Stimulated activated naive CD8-positive, alpha-beta T cell treated with anti-CD3 and anti-CD28 coated beads, Interleukin-15, Interleukin-2, amounts not matched to agents 100 U/mL and 50 U/mL, for 24 hours (primary cell): ENCODE results near the gene LRMDA.

Experiments used
- ATAC-seq: fragments of 150-1000 bp; cut with Tn5 transposase; one replicate; pipeline ENCODE4 v1.10.0; 2021
- DNase-seq: peaks from one replicate; pipeline ENCODE4 v3.0.0; 2021

The LRMDA gene

GRCh38 chr10:76311752-76312636, 880.6 kb downstream of the LRMDA start:
- no peak for DNase-seq
- no peak for ATAC-seq

GRCh38 chr10:76315240-76315639, 883.8 kb downstream of the LRMDA start:
- no peak for ATAC-seq
- no peak for DNase-seq

DNA sequence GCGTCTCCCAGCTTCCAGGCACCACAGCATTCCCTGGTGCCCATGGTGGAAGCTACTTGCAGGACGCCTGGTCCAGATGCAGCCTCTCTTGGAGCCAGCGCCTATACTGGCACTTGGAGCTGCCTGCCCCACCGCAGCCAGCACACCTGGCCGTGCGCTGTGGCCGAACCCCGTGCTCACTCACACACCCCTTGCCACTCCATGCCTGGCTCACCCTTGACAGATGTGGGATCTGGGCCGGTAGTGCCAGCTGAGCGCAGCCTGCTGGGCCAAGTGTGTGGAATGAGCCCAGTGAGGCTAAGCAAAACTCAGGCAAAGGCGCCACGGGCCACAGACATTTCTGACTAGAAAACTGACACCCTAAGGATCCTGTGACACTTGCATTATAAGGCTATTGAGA, 884.8 kb downstream of the LRMDA start:
- no peak for ATAC-seq
- DNase-seq: no peak

GRCh38 chr10:76317078-76317477, 885.7 kb downstream of the LRMDA start:
- DNase-seq (no peak), ATAC-seq (no peak)

DNA sequence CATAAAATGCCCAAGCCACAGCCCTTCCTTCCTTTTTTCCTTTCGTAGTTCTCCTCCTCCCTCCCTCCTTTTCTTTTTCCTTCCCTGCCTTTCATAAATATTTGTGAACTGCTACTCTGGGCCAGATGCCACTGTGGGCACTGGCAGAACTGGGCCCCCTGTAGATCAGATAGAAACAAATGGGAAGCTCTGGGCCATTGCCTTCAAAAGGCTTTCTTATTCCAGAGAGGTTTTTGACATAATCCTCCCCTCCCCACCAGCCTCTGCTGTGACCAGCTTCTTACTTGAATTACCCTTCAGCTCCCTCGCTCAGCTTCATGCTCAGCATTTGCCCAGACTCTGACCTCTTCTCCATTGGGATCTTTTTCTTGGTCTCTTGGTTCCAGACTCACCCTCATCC, 886.8 kb downstream of the LRMDA start:
- ATAC-seq: no peak
- DNase-seq: no peak

- no peak for ATAC-seq
Measured at GRCh38 chr10:76319661-76320060, 888.2 kb downstream of the LRMDA start.

DNA sequence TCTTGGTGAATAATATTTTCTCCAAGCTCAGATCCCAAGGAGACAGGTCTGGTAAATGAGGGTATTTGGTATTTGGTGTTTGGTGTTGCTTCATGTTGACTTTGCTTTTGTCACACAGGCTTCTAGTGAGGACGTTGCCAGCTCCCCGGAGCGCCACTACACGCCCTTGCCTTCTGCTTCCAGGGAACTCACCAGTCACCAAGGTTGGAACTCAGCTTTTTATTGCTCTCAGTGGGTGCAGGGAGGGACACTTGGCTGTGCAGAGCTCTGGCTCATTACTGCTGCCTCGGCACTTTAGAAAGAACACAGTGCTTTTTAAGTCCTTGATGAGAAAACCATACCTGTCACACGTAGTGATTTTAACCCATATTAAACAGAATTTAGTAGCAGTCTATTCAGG, 892.9 kb downstream of the LRMDA start:
- no peak for DNase-seq

More at GRCh38 chr10:76319661-76320060, 888.2 kb downstream of the LRMDA start:
- DNase-seq: no peak

DNA sequence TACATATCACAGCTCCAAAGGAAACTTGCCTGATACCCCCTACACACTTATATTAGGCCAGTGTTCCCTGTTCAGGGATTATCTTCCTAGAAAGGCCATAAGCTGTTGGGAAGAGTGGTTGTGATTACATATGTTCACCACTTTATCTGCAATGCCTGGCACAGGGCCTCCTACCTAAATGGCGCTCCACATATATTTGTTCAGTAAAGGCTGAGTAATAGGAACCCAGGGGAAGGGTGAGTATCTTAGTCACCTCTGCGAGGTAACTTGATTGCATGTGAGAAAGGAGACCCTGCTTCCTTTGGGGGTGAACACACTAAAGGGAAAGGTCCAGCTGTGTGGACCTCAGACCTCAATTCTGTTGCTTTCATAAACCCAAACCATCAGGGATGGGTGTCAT, 896.0 kb downstream of the LRMDA start:
- ATAC-seq: no peak
- no peak for DNase-seq

More for the DNA sequence above, 892.9 kb downstream of the LRMDA start:
- ATAC-seq: no peak

DNA sequence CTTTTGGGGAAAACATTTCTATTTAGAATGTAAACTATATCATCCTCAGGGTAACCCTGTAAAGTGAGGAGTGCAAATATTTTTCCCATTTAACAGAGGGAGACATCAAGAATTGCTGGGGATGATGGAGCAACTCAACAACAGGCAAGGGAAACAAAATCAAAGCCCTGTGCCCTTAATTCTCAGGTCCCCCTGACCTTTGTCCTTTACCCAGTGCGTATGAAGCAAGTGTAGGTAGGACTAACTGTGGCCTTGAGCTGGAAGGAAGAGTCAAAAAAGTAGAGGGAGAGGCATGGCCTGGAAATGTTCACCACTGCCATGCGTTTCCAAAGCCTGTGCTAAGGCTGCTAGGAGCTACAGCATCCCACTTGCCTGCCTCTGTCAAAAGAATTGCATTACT, 896.9 kb downstream of the LRMDA start:
- no peak for ATAC-seq
- DNase-seq: no peak

- ATAC-seq (no peak), DNase-seq (no peak)
Measured at GRCh38 chr10:76329891-76330575, 898.6 kb downstream of the LRMDA start.

- no peak for DNase-seq
- no peak for ATAC-seq
Measured at GRCh38 chr10:76331742-76332141, 900.3 kb downstream of the LRMDA start.

GRCh38 chr10:76333326-76333725, 901.9 kb downstream of the LRMDA start:
- DNase-seq (no peak), ATAC-seq (no peak)

DNA sequence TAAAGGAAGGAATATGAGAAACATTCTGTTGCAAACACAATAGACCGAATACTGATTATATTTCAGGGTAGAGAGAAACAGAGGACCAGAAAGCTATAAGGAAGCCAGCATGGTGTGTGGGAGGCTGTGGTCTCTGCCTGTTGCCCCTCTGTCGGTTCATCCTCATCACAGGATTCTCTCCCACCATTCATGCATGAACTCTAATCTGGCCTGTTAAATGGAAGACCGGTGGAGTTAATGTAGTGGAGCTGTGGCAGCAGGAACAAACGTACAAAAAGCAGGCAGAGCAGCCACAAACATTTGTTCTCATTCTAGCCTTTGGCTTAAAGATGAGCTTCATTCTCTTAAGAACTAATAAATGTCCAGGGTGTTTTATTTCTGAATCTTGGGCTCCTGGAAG, 902.4 kb downstream of the LRMDA start:
- no peak for ATAC-seq

GRCh38 chr10:76334255-76334654, 902.8 kb downstream of the LRMDA start:
- ATAC-seq: no peak
- no peak for DNase-seq

More for the DNA sequence above, 902.4 kb downstream of the LRMDA start:
- no peak for DNase-seq

GRCh38 chr10:76336213-76336963, 905.0 kb downstream of the LRMDA start:
- no peak for DNase-seq
- ATAC-seq: no peak

GRCh38 chr10:76337641-76338040, 906.2 kb downstream of the LRMDA start:
- DNase-seq (no peak), ATAC-seq (no peak)

- ATAC-seq: no peak
Measured at GRCh38 chr10:76338187-76338586, 906.8 kb downstream of the LRMDA start.

GRCh38 chr10:76341740-76342139, 910.3 kb downstream of the LRMDA start:
- no peak for DNase-seq
- no peak for ATAC-seq

More at GRCh38 chr10:76338187-76338586, 906.8 kb downstream of the LRMDA start:
- DNase-seq: no peak

DNA sequence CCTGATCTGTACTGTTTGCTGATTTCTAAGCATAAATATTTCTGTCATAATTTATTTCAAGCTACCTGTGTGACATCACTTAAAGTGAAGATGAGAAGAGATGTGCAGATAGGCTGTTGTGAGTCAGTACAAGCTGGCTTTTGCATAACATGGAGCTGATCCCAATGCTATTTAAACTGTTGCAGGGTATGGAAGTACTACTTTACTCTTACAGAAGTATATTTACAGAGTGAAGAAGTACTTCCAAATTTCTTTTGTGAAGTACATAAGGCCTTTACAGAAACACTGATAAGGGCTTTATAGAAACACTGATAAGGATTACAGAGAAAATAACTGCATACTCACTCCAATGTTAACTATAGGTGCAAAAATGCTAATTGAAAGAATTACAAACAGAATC, 911.6 kb downstream of the LRMDA start:
- no peak for DNase-seq
- ATAC-seq: no peak

DNA sequence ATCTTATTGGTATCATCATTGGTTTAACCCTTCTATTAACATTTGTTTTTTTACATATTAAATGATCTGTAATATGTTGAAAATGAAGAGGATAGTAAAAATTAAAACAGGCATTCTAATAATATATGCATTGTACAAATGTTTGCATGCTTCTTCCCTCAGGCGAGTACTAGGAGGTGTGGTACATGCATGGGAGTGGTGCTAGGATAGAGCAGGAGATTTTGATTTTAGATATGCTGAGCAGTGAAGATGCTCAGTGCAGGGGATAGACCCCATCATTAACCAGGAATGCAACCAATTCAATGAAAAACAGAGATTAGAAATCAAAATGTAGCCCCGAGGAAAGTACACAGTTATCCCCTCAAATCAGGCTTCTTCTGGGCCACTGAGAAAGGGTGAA, 916.4 kb downstream of the LRMDA start:
- ATAC-seq (no peak), DNase-seq (no peak)

GRCh38 chr10:76350583-76350982, 919.2 kb downstream of the LRMDA start:
- DNase-seq (no peak), ATAC-seq (no peak)

DNA sequence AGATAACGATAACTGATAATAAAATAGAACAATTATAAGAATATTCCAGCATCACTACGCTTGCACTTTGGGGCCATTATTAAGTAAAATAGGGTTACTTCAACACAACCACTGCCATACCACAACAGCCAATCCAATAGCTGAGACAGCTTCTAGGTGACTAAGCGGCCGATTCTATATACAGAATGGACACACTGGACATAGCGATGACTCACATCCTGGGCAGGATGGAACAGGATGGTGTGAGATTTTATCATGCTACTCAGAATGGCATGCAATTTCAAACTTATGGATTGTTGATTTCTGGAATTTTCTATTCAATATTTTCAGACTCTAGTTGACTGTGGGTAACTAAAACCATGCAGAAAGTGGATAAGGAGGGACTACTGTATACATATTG, 920.9 kb downstream of the LRMDA start:
- ATAC-seq: no peak
- no peak for DNase-seq
